ENCODE measurements around the gene ATG10.
"Not testable (repeated sequence)": the region's sequence is repeated elsewhere in the genome, so short reads cannot be mapped to it uniquely, and the experiment has no call there.

ATG10 gene

DNA sequence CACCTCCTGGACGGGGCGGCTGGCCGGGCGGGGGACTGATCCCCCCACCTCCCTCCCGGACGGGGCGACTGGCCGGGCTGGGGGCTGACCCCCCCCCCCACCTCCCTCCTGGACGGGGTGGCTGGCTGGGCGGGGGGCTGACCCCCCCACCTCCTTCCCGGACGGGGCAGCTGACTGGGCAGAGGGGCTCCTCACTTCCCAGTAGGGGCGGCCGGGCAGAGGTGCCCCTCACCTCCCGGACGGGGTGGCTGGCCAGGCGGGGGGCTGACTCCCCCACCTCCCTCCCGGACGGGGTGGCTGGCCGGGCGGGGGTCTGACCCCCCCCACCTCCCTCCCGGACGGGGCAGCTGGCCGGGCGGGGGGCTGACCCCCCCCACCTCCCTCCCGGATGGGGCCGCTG is 11.3 kb downstream of the ATG10 start:
- not testable (repeated sequence) for H3K4me3 ChIP-seq (ENCODE audit: low read length); DNase-seq (ENCODE audit: low read depth); H3K36me3 ChIP-seq (ENCODE audit: control insufficient read depth, insufficient read depth, low read length, severe bottlenecking); H3K27me3 ChIP-seq (replicated peaks; ENCODE audit: control insufficient read depth, insufficient read depth, low read length); H3K9me3 ChIP-seq (ENCODE audit: control insufficient read depth, low read length); H3K9ac ChIP-seq (ENCODE audit: low read length); H3K4me1 ChIP-seq (ENCODE audit: control insufficient read depth, insufficient read depth, low read length)

DNA sequence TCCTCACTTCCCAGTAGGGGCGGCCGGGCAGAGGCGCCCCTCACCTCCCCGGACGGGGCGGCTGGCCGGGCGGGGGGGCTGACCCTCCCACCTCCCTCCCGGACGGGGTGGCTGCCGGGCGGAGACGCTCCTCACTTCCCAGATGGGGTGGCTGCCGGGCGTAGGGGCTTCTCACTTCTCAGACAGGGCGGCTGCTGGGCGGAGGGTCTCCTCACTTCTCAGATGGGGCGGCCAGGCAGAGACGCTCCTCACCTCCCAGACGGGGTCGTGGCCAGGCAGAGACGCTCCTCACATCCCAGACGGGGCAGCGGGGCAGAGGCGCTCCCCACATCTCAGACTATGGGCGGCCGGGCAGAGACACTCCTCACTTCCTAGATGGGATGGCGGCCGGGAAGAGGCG is 11.7 kb downstream of the ATG10 start:
- not testable (repeated sequence) for H3K9ac ChIP-seq (ENCODE audit: low read length); H3K27me3 ChIP-seq (replicated peaks; ENCODE audit: control insufficient read depth, insufficient read depth, low read length); DNase-seq (ENCODE audit: low read depth); H3K36me3 ChIP-seq (ENCODE audit: control insufficient read depth, insufficient read depth, low read length, severe bottlenecking); H3K4me1 ChIP-seq (ENCODE audit: control insufficient read depth, insufficient read depth, low read length); H3K4me3 ChIP-seq (ENCODE audit: low read length); H3K9me3 ChIP-seq (ENCODE audit: control insufficient read depth, low read length)

DNA sequence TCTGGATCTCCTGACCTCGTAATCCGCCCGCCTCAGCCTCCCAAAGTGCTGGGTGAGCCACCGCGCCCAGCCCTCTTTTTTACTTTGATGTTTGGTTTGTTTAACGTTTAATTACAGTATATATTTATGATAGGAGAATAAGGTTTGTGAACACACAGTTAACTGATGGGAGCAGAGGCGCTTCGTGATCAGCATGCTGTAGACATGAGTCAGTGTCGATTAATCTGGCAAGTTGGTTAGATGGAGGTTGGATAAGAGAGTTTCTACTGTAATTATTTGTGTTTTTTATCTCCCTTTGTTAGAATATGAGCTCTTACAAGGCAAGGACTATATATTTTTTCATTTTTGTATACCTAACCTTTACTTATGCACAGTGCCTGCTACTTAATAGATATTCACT is 14.3 kb downstream of the ATG10 start:
- Histone ChIP-seq H3K36me3 (ENCODE audit: control insufficient read depth, insufficient read depth, low read length, severe bottlenecking) (peaks cover 12% of the 10 kb centered on the region), H3K4me3 (ENCODE audit: low read length) (no peak overlapping the region), H3K4me1 (ENCODE audit: control insufficient read depth, insufficient read depth, low read length) (no peaks in the 10 kb centered on the region), H3K27me3 (replicated peaks; ENCODE audit: control insufficient read depth, insufficient read depth, low read length) (no peaks in the 10 kb centered on the region), H3K9me3 (ENCODE audit: control insufficient read depth, low read length) (no peaks in the 10 kb centered on the region), H3K9ac (ENCODE audit: low read length) (no peak overlapping the region)
- no peak for DNase-seq (ENCODE audit: low read depth)

DNA sequence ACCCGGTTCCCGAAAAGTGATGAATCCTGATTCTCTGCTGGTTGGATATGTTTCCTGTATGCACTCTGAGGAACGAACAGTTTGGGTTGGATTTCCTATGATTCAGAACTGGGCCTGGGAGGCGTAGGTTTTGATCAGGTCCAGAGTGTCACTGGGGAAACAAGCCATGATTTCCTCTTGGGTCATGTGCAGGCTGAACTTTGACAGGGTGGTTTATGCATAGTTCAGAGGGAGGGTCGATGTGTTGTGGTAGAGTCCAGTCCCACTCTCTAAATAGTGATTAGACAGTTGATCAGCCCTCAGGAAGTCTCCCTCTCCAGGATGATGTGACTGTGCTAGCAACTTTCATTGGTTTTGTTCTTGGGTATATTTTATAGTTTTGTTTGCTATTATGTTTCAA is 17.4 kb downstream of the ATG10 start:
- H3K27me3 ChIP-seq (replicated peaks; ENCODE audit: control insufficient read depth, insufficient read depth, low read length) = no peaks in the 10 kb centered on the region
- no peak for DNase-seq (ENCODE audit: low read depth)
- H3K36me3 ChIP-seq (ENCODE audit: control insufficient read depth, insufficient read depth, low read length, severe bottlenecking) = peaks cover 8% of the 10 kb centered on the region
- no peak overlapping the region for H3K4me3 ChIP-seq (ENCODE audit: low read length)
- H3K9me3 ChIP-seq (ENCODE audit: control insufficient read depth, low read length) = no peaks in the 10 kb centered on the region
- H3K9ac ChIP-seq (ENCODE audit: low read length) = no peak overlapping the region
- H3K4me1 ChIP-seq (ENCODE audit: control insufficient read depth, insufficient read depth, low read length) = no peaks in the 10 kb centered on the region

DNA sequence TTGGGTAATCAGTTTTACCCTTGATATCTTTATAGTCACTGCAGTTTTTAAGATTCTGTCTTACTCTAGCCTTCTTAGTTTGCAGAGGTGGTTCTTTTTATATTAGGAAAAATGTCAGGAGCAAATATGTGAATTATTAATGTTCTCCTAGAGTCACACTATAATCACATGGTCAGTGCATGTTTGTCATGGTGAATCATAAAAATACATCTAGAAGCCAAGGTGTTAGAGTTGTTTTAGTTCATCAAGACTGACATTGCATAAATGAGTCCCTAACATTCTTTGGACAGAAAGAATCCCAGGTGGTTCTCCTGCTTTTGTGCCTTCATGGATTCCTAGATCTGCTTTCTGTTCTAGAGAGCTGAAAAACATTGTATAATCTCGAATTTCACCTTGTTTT is 22.9 kb downstream of the ATG10 start:
- Histone ChIP-seq H3K27me3 (replicated peaks; ENCODE audit: control insufficient read depth, insufficient read depth, low read length) (no peaks in the 10 kb centered on the region), H3K4me1 (ENCODE audit: control insufficient read depth, insufficient read depth, low read length) (no peaks in the 10 kb centered on the region), H3K36me3 (ENCODE audit: control insufficient read depth, insufficient read depth, low read length, severe bottlenecking) (peaks cover 9% of the 10 kb centered on the region), H3K9ac (ENCODE audit: low read length) (no peak overlapping the region), H3K9me3 (ENCODE audit: control insufficient read depth, low read length) (no peaks in the 10 kb centered on the region), H3K4me3 (ENCODE audit: low read length) (no peak overlapping the region)
- no peak for DNase-seq (ENCODE audit: low read depth)

DNA sequence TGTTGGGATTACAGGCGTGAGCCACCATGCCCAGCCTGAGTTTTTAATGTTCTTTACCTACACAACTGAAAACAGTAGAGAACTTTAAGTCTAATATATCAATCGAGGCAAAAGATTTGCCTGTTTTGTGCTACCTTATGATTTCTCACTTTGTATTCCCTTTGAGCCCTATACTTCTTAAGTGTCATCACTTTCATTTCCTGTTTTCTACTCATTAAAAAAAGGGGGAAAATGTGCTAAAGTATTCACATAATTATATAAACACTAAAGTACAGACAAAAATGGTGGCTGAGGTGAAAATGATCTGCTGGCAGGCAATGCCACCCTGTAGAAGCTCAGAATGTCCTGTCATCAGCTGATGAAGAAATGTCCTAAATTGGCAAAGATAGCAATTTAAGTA is 23.6 kb downstream of the ATG10 start:
- DNase-seq (ENCODE audit: low read depth) = no peak
- no peak overlapping the region for H3K9ac ChIP-seq (ENCODE audit: low read length)
- no peaks in the 10 kb centered on the region for H3K9me3 ChIP-seq (ENCODE audit: control insufficient read depth, low read length)
- no peaks in the 10 kb centered on the region for H3K4me1 ChIP-seq (ENCODE audit: control insufficient read depth, insufficient read depth, low read length)
- H3K4me3 ChIP-seq (ENCODE audit: low read length) = no peak overlapping the region
- no peaks in the 10 kb centered on the region for H3K27me3 ChIP-seq (replicated peaks; ENCODE audit: control insufficient read depth, insufficient read depth, low read length)
- H3K36me3 ChIP-seq (ENCODE audit: control insufficient read depth, insufficient read depth, low read length, severe bottlenecking) = peaks cover 9% of the 10 kb centered on the region

DNA sequence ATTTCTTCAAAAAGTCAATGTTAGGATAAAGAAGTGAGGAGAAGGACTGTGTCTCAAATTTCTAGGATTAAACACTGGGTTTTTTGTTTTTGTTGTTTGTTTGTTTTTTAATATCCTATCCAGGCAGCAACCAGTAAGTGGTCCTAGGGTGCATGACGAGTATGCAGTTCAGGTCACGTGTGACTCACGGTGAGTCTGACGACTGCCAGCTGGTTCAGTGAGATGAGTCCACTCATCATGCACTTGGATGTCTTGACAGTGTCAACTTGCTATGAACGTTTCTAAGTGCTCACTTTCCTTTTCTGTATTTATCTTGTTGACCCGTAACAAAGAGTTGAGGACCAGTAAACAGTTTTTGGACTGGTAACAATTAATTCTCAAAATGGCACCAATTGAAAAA is 32.7 kb downstream of the ATG10 start:
- DNase-seq (ENCODE audit: low read depth) = no peak
- H3K4me1 ChIP-seq (ENCODE audit: control insufficient read depth, insufficient read depth, low read length) = no peaks in the 10 kb centered on the region
- no peaks in the 10 kb centered on the region for H3K27me3 ChIP-seq (replicated peaks; ENCODE audit: control insufficient read depth, insufficient read depth, low read length)
- no peaks in the 10 kb centered on the region for H3K9me3 ChIP-seq (ENCODE audit: control insufficient read depth, low read length)
- H3K4me3 ChIP-seq (ENCODE audit: low read length) = no peak overlapping the region
- H3K9ac ChIP-seq (ENCODE audit: low read length) = no peak overlapping the region
- H3K36me3 ChIP-seq (ENCODE audit: control insufficient read depth, insufficient read depth, low read length, severe bottlenecking) = no peaks in the 10 kb centered on the region

DNA sequence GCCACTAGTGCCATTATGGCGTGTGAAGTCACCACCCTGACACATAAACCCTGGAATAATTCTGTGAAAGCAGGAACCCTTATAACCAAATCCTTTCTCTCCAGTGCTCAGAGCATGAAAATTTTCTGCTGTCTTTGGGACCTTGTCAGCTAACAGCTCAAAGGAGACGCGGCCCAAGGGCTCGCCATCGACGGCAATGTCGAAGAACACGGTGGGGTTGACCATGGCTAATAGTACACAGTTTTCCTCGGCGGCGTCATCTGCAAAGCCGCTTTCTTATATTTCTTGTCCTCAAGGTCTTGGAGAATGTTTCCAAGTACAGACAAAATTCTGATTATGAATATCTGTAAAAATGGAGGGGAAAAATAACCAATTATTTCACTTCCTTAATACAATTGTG is 38.0 kb downstream of the ATG10 start:
- not testable (repeated sequence) for DNase-seq (ENCODE audit: low read depth); H3K9me3 ChIP-seq (ENCODE audit: control insufficient read depth, low read length)

DNA sequence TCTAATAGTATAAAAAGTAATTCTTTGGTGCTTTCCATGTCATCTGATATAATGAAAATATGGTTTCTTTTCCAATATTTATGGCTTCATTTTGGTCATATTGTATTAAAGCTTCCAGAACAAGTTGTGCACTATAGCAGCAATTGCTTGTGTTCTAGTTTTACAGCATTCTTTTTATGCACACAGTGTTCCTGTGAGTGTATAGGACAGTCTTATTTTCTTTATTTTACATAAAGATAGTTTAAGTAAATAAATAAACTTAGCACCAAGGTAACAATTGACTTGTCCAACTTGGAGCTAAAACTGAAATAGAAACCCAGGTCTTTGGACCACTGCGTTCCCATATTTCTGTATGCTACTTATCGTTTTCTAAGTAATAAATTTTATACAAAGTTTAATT is 38.9 kb downstream of the ATG10 start:
- H3K36me3 ChIP-seq (ENCODE audit: control insufficient read depth, insufficient read depth, low read length, severe bottlenecking) = no peaks in the 10 kb centered on the region
- H3K4me3 ChIP-seq (ENCODE audit: low read length) = no peak overlapping the region
- H3K27me3 ChIP-seq (replicated peaks; ENCODE audit: control insufficient read depth, insufficient read depth, low read length) = no peaks in the 10 kb centered on the region
- no peaks in the 10 kb centered on the region for H3K9me3 ChIP-seq (ENCODE audit: control insufficient read depth, low read length)
- no peaks in the 10 kb centered on the region for H3K4me1 ChIP-seq (ENCODE audit: control insufficient read depth, insufficient read depth, low read length)
- H3K9ac ChIP-seq (ENCODE audit: low read length) = no peak overlapping the region
- no peak for DNase-seq (ENCODE audit: low read depth)

More for the DNA sequence above, 38.0 kb downstream of the ATG10 start:
- not testable (repeated sequence) for H3K4me1 ChIP-seq (ENCODE audit: control insufficient read depth, insufficient read depth, low read length); H3K27me3 ChIP-seq (replicated peaks; ENCODE audit: control insufficient read depth, insufficient read depth, low read length); H3K9ac ChIP-seq (ENCODE audit: low read length); H3K4me3 ChIP-seq (ENCODE audit: low read length); H3K36me3 ChIP-seq (ENCODE audit: control insufficient read depth, insufficient read depth, low read length, severe bottlenecking)

DNA sequence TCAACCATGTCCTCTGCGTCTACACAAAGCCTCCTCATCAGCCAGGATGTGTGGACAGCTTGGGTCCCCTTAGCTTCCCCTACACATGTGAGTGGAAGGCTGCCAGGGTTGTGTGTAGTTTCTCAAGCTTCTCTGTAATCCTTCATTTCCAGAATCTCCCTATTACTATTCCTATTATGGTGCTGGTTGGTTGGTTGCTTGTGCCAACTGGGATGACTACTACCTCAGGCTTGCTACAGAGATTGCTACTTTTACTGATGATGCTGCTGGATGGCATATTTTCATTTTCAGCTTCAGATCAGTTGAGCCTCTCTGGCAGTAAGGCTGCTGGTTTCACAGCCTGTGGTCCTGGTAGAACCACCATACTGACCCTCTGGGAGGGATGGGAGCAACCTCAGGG is 39.9 kb downstream of the ATG10 start:
- DNase-seq (ENCODE audit: low read depth) = peak; percentile 30
- Histone ChIP-seq H3K4me1 (ENCODE audit: control insufficient read depth, insufficient read depth, low read length) (no peaks in the 10 kb centered on the region), H3K4me3 (ENCODE audit: low read length) (no peak overlapping the region), H3K9me3 (ENCODE audit: control insufficient read depth, low read length) (peaks cover 5% of the 10 kb centered on the region), H3K27me3 (replicated peaks; ENCODE audit: control insufficient read depth, insufficient read depth, low read length) (no peaks in the 10 kb centered on the region), H3K9ac (ENCODE audit: low read length) (no peak overlapping the region), H3K36me3 (ENCODE audit: control insufficient read depth, insufficient read depth, low read length, severe bottlenecking) (no peaks in the 10 kb centered on the region)

DNA sequence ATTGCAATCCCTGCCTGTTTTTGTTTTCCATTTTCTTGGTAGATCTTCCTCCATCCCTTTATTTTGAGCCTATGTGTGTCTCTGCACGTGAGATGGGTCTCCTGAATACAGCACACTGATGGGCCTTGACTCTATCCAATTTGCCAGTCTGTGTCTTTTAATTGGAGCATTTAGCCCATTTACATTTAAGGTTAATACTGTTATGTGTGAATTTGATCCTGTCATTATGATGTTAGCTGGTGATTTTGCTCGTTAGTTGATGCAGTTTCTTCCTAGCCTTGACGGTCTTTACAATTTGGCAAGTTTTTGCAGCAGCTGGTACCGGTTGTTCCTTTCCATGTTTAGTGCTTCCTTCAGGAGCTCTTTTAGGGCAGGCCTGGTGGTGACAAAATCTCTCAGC is 42.8 kb downstream of the ATG10 start:
- H3K4me3 ChIP-seq (ENCODE audit: low read length); H3K9me3 ChIP-seq (ENCODE audit: control insufficient read depth, low read length); H3K36me3 ChIP-seq (ENCODE audit: control insufficient read depth, insufficient read depth, low read length, severe bottlenecking); H3K4me1 ChIP-seq (ENCODE audit: control insufficient read depth, insufficient read depth, low read length); DNase-seq (ENCODE audit: low read depth); H3K27me3 ChIP-seq (replicated peaks; ENCODE audit: control insufficient read depth, insufficient read depth, low read length); H3K9ac ChIP-seq (ENCODE audit: low read length): not testable (repeated sequence)

DNA sequence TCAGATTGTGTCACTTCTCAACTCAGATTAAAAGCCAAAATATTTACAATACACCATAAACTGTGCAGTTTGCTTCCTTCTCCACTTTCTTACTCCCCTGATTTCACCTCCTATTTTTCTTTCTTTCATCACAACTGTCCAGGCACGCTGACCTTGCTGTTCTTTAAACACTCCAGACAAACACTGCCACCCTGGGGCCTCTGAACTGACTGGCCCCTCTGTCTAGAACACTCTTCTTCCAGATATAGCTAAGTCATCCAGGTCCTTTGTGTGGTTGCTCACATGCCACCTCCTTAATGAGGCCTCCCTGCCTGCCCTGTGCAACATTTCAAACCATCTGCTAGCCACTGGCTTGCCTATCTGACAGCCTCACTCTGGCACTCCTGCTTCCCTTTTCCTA is 46.6 kb downstream of the ATG10 start:
- no peak overlapping the region for H3K4me3 ChIP-seq (ENCODE audit: low read length)
- H3K36me3 ChIP-seq (ENCODE audit: control insufficient read depth, insufficient read depth, low read length, severe bottlenecking) = no peaks in the 10 kb centered on the region
- H3K27me3 ChIP-seq (replicated peaks; ENCODE audit: control insufficient read depth, insufficient read depth, low read length) = no peaks in the 10 kb centered on the region
- no peak overlapping the region for H3K9ac ChIP-seq (ENCODE audit: low read length)
- DNase-seq (ENCODE audit: low read depth) = peak; percentile 15
- peaks cover 5% of the 10 kb centered on the region for H3K9me3 ChIP-seq (ENCODE audit: control insufficient read depth, low read length)
- peaks cover 8% of the 10 kb centered on the region for H3K4me1 ChIP-seq (ENCODE audit: control insufficient read depth, insufficient read depth, low read length)
